Vagina (tissue), 2 donors: ENCODE data around the gene DNER. TPM values are rescaled to one million over a fixed set of nuclear protein-coding genes. Genes with fewer than 3 reads are reported as not detected.

Experiments used
- DNase-seq, 2 donors: peaks; one replicate each; pipeline ENCODE4 v3.0.0-alpha.2; 2017; ENCODE audit errors: extremely low spot score in 2 of 2
- H3K27ac ChIP-seq: fragments of 200-600 bp; sonication (generic); one replicate; pipeline ENCODE4 v1.5.1; 2019
- H3K27me3 ChIP-seq: fragments of 200-600 bp; sonication (generic); one replicate; pipeline ENCODE4 v1.5.1; 2019
- H3K36me3 ChIP-seq, 2 donors: fragments of 200-600 bp; sonication (generic); one replicate each; pipeline ENCODE4 v1.5.1; 2017 to 2019
- H3K4me1 ChIP-seq: fragments of 200-600 bp; sonication (generic); one replicate; pipeline ENCODE4 v1.5.1; 2019
- H3K4me3 ChIP-seq, 2 donors: fragments of 200-600 bp; sonication (generic); 1 replicate in 1 of 2; 2 replicates in 1 of 2; pipeline ENCODE4 v1.5.1; 2016 to 2019
- H3K9me3 ChIP-seq: fragments of 200-600 bp; sonication (generic); one replicate; pipeline ENCODE4 v1.5.1; 2019
- POLR2A ChIP-seq, 2 donors: fragments of 450-650 bp; IDR thresholded peaks; one replicate each; pipeline ENCODE4 v1.6.1; 2017; ENCODE audit warnings: antibody characterized with exemption in 2 of 2, mild to moderate bottlenecking in 2 of 2, moderate library complexity in 2 of 2
- POLR2AphosphoS5 ChIP-seq, 2 donors: sonication (generic); formaldehyde crosslinking; IDR thresholded peaks; one replicate each; pipeline ENCODE4 v1.9.0; 2017; ENCODE audit warnings: antibody characterized with exemption in 2 of 2, mild to moderate bottlenecking in 2 of 2, low read depth in 1 of 2; ENCODE audit not compliant: insufficient read depth in 1 of 2
- intact Hi-C: fragments of 100-400 bp; cut with DNase I; formaldehyde crosslinking; loops from one replicate; pipeline ENCODE4 v1.15.1; 2023
- total RNA-seq: library from RNA; depleted of rRNA; stranded (reverse); fragments of >200 nt; gene quantifications from one replicate; pipeline ENCODE4 v1.2.3, GENCODE V29; 2016
- TF ChIP-seq, protein P1 (sequence below), 3 experiments: fragments of 450-650 bp in 2 of 3; fragments of 200-600 bp in 1 of 3; sonication (generic) in 1 of 3; IDR thresholded peaks; one replicate each; pipeline ENCODE4 v1.5.1; 2017 to 2019; ENCODE audit warnings: antibody characterized with exemption in 3 of 3, mild to moderate bottlenecking in 2 of 3, moderate library complexity in 2 of 3

Gene DNER
- total RNA-seq, 1 donor from 2014 or later = 11.3 TPM

DNA sequence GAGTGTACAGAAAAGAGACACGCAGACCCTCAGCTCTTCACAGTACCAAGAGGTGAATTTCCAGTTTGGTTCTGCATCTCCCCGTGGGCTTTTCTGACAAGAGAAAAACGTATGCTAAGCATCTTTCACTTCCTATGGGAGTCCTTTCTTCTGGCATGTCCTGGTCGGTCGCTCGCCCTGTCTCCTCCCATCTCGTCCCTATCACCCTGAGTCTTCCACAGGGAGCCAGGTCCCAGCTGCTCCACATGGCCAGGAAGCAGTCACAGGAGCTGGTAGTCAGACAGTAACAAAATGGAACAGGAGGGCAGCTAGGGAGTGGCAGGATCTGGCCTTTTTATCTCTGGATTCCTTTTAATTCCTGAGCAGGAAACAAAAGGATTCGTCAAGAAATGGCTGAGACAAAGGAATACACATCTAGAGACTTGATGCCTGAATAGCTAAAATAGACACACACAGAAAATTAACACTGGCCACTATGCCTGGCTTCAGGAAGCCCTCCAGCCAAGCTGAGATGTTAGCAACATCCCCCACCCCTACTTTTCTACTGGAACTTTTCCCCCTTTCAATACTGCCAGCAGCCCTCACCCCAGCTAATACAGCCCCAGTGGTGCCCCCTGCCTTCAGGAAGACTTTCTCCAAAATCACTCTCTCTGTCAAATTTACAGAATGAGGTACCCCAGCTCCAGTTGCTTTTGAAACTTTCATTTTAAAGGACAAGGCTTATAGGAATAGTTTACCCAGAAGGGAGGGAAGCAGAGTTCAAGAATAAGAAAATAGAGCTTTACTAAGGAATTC is 136.1 kb downstream of the DNER start:
- H3K4me1 ChIP-seq = no peaks in the 10 kb centered on the region
- H3K4me3 ChIP-seq = no peak overlapping the region
- no peaks in the 10 kb centered on the region for H3K9me3 ChIP-seq
- no peaks in the 10 kb centered on the region for H3K27me3 ChIP-seq
- TF ChIP-seq, protein P1, sequence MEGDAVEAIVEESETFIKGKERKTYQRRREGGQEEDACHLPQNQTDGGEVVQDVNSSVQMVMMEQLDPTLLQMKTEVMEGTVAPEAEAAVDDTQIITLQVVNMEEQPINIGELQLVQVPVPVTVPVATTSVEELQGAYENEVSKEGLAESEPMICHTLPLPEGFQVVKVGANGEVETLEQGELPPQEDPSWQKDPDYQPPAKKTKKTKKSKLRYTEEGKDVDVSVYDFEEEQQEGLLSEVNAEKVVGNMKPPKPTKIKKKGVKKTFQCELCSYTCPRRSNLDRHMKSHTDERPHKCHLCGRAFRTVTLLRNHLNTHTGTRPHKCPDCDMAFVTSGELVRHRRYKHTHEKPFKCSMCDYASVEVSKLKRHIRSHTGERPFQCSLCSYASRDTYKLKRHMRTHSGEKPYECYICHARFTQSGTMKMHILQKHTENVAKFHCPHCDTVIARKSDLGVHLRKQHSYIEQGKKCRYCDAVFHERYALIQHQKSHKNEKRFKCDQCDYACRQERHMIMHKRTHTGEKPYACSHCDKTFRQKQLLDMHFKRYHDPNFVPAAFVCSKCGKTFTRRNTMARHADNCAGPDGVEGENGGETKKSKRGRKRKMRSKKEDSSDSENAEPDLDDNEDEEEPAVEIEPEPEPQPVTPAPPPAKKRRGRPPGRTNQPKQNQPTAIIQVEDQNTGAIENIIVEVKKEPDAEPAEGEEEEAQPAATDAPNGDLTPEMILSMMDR (IDR thresholded peaks at IDR 0.05) = no peak
- TF ChIP-seq POLR2AphosphoS5 (IDR thresholded peaks at IDR 0.05; ENCODE audit: insufficient read depth in 1 of 2, low read depth in 1 of 2) (no peak), POLR2A (IDR thresholded peaks at IDR 0.05) (no peak)
- H3K36me3 ChIP-seq = no peaks in the 10 kb centered on the region
- DNase-seq = no peak
- intact Hi-C loops = no loop called here
- no peak overlapping the region for H3K27ac ChIP-seq

DNA sequence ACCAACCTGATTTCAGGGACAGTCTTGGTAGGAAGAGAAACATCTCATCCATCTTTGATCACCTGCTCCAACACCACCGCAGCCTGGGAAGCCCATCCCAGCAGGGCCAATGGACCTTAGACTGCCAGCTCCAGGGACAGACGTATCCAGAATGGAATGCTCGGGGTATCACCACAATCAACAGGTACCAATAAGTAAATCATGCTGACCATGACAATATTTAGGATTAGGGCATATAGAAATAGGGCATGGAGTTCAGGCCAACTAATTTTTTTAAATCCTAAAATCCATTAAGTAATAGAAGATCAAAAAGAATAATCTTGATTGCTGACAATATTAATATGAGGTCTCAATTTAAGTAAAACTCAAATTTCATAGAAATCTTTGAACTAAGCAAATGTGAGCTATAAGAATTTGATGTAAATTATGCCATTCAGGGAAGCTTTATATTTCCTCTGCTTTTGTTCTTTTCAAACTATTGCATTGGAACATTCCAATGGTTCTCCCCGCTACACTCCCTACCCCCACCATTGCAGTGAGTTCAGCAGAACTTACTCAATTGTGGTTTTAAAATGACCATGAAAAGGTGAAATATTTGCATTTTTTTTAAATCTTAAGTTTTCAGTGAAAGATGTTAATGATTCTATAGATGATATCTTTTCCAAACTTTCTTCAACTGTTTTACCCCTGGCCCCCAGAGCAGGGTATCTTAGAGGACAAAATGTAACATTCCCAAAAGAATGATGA is 138.6 kb downstream of the DNER start:
- no peaks in the 10 kb centered on the region for H3K4me1 ChIP-seq
- TF ChIP-seq, protein P1 (IDR thresholded peaks at IDR 0.05) = no peak
- no peak for TF ChIP-seq POLR2A (IDR thresholded peaks at IDR 0.05)
- TF ChIP-seq POLR2AphosphoS5 (IDR thresholded peaks at IDR 0.05; ENCODE audit: insufficient read depth in 1 of 2, low read depth in 1 of 2) = no peak
- H3K27ac ChIP-seq = no peak overlapping the region
- H3K9me3 ChIP-seq = no peaks in the 10 kb centered on the region
- H3K27me3 ChIP-seq = no peaks in the 10 kb centered on the region
- DNase-seq = no peak
- H3K4me3 ChIP-seq = no peak overlapping the region
- no peaks in the 10 kb centered on the region for H3K36me3 ChIP-seq
- intact Hi-C loops = no loop called here

DNA sequence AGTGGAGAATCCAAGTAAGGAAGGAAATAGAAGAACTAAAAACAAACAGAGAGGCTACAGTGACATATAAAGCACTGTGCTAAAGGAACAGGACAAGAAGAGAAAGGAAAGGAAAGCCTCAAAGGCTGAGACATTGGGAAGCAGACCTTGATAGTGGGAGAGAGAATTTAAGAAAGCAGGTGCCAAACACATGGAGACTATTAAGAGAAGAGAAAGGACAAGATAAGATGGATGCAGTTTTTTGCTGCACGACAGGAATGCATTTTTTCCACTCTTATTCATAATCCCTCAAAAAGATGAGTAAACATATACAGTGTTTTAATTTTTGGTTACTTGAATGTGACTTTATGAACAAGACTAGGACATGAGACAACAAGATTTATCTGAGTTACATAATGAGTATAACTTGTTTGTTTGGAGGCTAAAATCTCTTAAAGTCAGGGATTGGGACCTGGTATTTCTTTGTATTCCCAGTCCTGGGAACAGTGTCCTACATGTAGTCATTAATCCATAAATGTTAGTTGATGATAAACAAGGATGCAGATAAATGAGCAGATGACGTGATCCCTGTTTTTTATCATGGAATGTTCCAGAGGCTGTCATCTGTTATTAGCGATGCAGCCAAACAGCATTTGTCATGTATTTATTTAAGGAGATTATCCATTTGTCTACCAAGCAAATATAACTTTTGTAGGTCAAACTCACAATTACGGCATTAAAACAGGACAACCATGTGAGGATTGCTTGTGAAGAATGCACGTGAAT is 141.7 kb downstream of the DNER start:
- Histone ChIP-seq H3K9me3 (no peaks in the 10 kb centered on the region), H3K27me3 (no peaks in the 10 kb centered on the region), H3K4me3 (no peak overlapping the region), H3K36me3 (no peaks in the 10 kb centered on the region), H3K27ac (peak overlapping the region; percentile 33), H3K4me1 (no peaks in the 10 kb centered on the region)
- TF ChIP-seq POLR2A (IDR thresholded peaks at IDR 0.05) (no peak), POLR2AphosphoS5 (IDR thresholded peaks at IDR 0.05; ENCODE audit: insufficient read depth in 1 of 2, low read depth in 1 of 2) (no peak)
- TF ChIP-seq, protein P1 (IDR thresholded peaks at IDR 0.05) = no peak
- DNase-seq = no peak
- intact Hi-C loops = no loop called here

DNA sequence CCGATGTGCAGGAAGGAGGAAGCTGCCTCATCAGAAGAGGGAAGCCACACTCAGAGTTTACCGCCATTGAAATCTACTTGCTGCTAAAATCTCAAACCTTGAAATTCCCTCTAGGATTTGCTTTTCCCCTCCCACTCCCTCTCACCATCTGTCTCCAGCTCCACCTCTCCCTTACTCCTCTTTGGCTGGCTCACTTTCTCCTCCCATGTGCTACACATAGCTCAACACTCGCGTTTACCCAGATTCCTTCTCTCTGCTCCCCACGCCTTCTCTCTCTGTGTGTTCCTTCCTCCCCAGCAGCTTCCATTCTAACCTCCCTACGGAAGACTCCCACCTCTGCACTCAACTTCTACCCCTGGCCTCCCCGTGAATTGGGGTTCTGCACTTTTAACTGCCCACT is 143.1 kb downstream of the DNER start:
- no peak overlapping the region for H3K27ac ChIP-seq

More for the DNA sequence above, 143.1 kb downstream of the DNER start:
- Histone ChIP-seq H3K36me3 (no peaks in the 10 kb centered on the region), H3K9me3 (no peaks in the 10 kb centered on the region), H3K4me3 (no peak overlapping the region), H3K27me3 (no peaks in the 10 kb centered on the region), H3K4me1 (no peaks in the 10 kb centered on the region)
- intact Hi-C loops = no loop called here
- no peak for TF ChIP-seq POLR2A (IDR thresholded peaks at IDR 0.05)
- TF ChIP-seq POLR2AphosphoS5 (IDR thresholded peaks at IDR 0.05; ENCODE audit: insufficient read depth in 1 of 2, low read depth in 1 of 2) = no peak
- TF ChIP-seq, protein P1 (IDR thresholded peaks at IDR 0.05) = no peak
- no peak for DNase-seq
